HepG2 (cell line): ENCODE measurements around the gene TOX4. TPM values are rescaled to one million over a fixed set of nuclear protein-coding genes. Genes with fewer than 3 reads are reported as not detected.

Experiments used
- ATF5 ChIP-seq: sonication (generic); formaldehyde crosslinking; IDR thresholded peaks from 2 replicates; pipeline ENCODE4 v1.4.0; 2020; ENCODE audit warnings: mild to moderate bottlenecking, low read depth, missing genetic modification reagents
- BCL6 ChIP-seq: IDR thresholded peaks from 2 replicates; pipeline ENCODE4 v1.6.1; 2016; ENCODE audit warnings: missing genetic modification reagents, missing compliant biosample characterization
- DPF2 ChIP-seq: sonication (generic); formaldehyde crosslinking; IDR thresholded peaks from 2 replicates; pipeline ENCODE4 v1.4.0; 2020; ENCODE audit warnings: mild to moderate bottlenecking, low read depth, missing genetic modification reagents, borderline replicate concordance
- HDAC2 ChIP-seq: sonication (generic); formaldehyde crosslinking; IDR thresholded peaks from 2 replicates; pipeline ENCODE4 v1.4.0; 2020; ENCODE audit warnings: missing genetic modification reagents
- MIER2 ChIP-seq: IDR thresholded peaks from 2 replicates; pipeline ENCODE4 v1.6.1; 2016; ENCODE audit warnings: missing biosample characterization, missing genetic modification reagents
- MXD3 ChIP-seq: IDR thresholded peaks from 2 replicates; pipeline ENCODE4 v1.6.1; 2016; ENCODE audit warnings: mild to moderate bottlenecking, missing biosample characterization, missing genetic modification reagents
- MYPOP ChIP-seq: sonication (generic); formaldehyde crosslinking; IDR thresholded peaks from 2 replicates; pipeline ENCODE4 v1.8.1; 2023; ENCODE audit warnings: mild to moderate bottlenecking, moderate library complexity, missing genetic modification reagents
- NR1H2 ChIP-seq: sonication (generic); formaldehyde crosslinking; IDR thresholded peaks from 2 replicates; pipeline ENCODE4 v1.8.1; 2022; ENCODE audit warnings: low read depth, missing genetic modification reagents, borderline replicate concordance
- PLSCR1 ChIP-seq: sonication (generic); formaldehyde crosslinking; IDR thresholded peaks from 2 replicates; pipeline ENCODE4 v1.5.0; 2020; ENCODE audit warnings: missing genetic modification reagents, mild to moderate bottlenecking, borderline replicate concordance
- SETDB1 ChIP-seq: sonication (generic); formaldehyde crosslinking; IDR thresholded peaks from 2 replicates; pipeline ENCODE4 v1.5.1; 2020; ENCODE audit warnings: missing genetic modification reagents, mild to moderate bottlenecking, borderline replicate concordance
- SIN3A ChIP-seq: IDR thresholded peaks from 2 replicates; pipeline ENCODE4 v1.6.1; 2011; ENCODE audit warnings: low read depth, mild to moderate bottlenecking, control low read depth, low read length, borderline replicate concordance
- ZFY ChIP-seq: sonication (generic); formaldehyde crosslinking; IDR thresholded peaks from 2 replicates; pipeline ENCODE4 v1.4.0; 2020; ENCODE audit warnings: missing genetic modification reagents
- ZNF281 ChIP-seq: sonication (generic); formaldehyde crosslinking; IDR thresholded peaks from 2 replicates; pipeline ENCODE4 v1.4.0; 2020; ENCODE audit warnings: missing genetic modification reagents, borderline replicate concordance
- ZNF691 ChIP-seq: sonication (generic); formaldehyde crosslinking; IDR thresholded peaks from 2 replicates; pipeline ENCODE4 v1.4.0; 2020; ENCODE audit warnings: missing genetic modification reagents, low read depth, mild to moderate bottlenecking, borderline replicate concordance
- ZNF776 ChIP-seq: sonication (generic); formaldehyde crosslinking; IDR thresholded peaks from 2 replicates; pipeline ENCODE4 v1.4.0; 2020; ENCODE audit warnings: mild to moderate bottlenecking, missing genetic modification reagents
- ZNF788 ChIP-seq: sonication (generic); formaldehyde crosslinking; IDR thresholded peaks from 2 replicates; pipeline ENCODE4 v1.5.0; 2020; ENCODE audit warnings: mild to moderate bottlenecking, missing genetic modification reagents, borderline replicate concordance
- ZSCAN9 ChIP-seq: IDR thresholded peaks from 2 replicates; pipeline ENCODE4 v1.6.1; 2016; ENCODE audit warnings: borderline replicate concordance
- polyA plus RNA-seq, 8 experiments: library from polyadenylated mRNA; depleted of rRNA in 3 of 8; stranded (reverse) in 7 of 8; unstranded in 1 of 8; fragments of >200 nt; fragmentation: Illumina TruSeq in 4 of 8; extraction: Trizol in 4 of 8; gene quantifications; 2 replicates each; pipeline versions ENCODE4 v1.2.1 to v1.2.3, GENCODE V29; 2011 to 2016; ENCODE audit warnings: low read depth in 4 of 8, missing spikeins in 1 of 8, mixed read lengths in 1 of 8; ENCODE audit not compliant: insufficient read depth in 1 of 8
- total RNA-seq, 5 experiments: library from RNA; depleted of rRNA; stranded (reverse); fragments of >200 nt; fragmentation: Illumina TruSeq; extraction: Trizol; gene quantifications; 2 replicates each; pipeline ENCODE4 v1.2.3, GENCODE V29; 2016; ENCODE audit warnings: low read depth in 1 of 5

The TOX4 gene
- total and polyA plus RNA-seq, 2 of the 13 experiments (the other 11 are each of a cell fraction or from before 2014, with no cell fraction given), result 71.8 to 163 TPM

- TF ChIP-seq ZNF281 (0 out of 2 replicates have a peak, but pooled peaks have one; percentile 38), ZNF776 (CRISPR knock-in tag) (peak; percentile 78; the same call in 1 of the 2 replicates), ATF5 (CRISPR knock-in tag) (no peak), MIER2 (peak; percentile 82; the same call in 1 of the 2 replicates), MYPOP (CRISPR knock-in tag) (peak; percentile 95), HDAC2 (CRISPR knock-in tag) (peak; percentile 83), ZNF691 (CRISPR knock-in tag) (0 out of 2 replicates have a peak, but pooled peaks have one; percentile 1), PLSCR1 (CRISPR knock-in tag) (no peak; the same call in 1 of the 2 replicates), ZNF788 (CRISPR knock-in tag) (peak; percentile 95), NR1H2 (peak; percentile 93; the same call in 1 of the 2 replicates), ZFY (CRISPR knock-in tag) (peak; percentile 92), ZSCAN9 (CRISPR knock-in tag) (peak; percentile 71; the same call in 1 of the 2 replicates), SIN3A (peak; percentile 99), BCL6 (CRISPR knock-in tag) (peak; percentile 60), SETDB1 (CRISPR knock-in tag) (no peak), DPF2 (no peak), MXD3 (CRISPR knock-in tag) (peak; percentile 97)
Measured at GRCh38 chr14:21510735-21511657, 34.0 kb downstream of the TOX4 start, which contains the start of gene METTL3 (continued).
